ENCODE measurements around the gene MADCAM1. TPM values are rescaled to one million over a fixed set of nuclear protein-coding genes. Genes with fewer than 3 reads are reported as not detected.

Gene MADCAM1
- total and polyA plus RNA-seq, 10 of the 15 experiments (the other 5 are each of a cell fraction or from before 2014, with no cell fraction given), result 0.06 to 0.32 (median 0.31) TPM; not detected in 5

DNA sequence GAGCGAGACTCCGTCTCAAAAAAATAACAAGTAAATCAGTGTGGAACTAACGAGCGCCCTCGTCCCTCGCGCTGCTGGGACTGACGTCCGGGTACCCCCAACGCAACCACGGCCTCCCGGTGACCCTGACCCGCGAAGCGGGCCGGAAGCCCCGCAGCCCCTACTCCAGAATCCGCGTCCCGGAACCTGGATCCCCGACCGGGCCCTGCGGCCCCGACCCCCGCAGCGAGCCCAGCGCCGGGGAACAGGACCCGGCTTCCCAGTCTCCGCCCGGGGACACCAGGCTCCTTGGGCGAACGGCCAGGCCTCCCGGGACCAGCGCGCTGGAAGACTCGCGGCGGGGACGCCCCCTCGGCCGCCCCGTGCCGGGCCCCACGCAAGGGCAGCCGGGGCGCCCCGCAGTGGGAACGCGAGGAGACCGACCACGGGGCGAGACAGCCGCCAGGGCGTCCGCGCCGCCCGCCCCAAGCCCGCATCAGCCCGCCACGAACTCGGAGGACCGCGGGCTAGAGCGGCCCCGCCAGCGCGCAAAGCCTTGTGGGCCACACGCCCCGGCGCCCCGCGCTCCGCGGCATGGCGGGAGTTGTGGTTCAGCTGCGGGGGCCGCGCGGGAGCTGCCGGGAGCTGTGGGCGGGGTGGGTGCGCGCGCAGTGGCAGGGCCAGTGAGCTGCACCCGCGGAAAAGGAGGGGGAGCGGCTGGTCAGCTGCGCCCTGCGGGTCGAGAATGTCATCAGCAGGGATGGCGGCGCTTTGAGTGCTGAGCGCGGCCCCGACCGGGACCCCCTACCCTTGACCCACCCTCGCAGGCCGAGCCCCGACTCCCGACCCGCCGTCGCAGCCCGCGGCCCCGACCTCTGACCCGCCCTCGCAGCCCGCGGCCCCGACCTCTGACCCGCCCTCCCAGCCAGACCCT is 7.5 kb upstream of the MADCAM1 start (continued):
- peak; percentile 88 for TF ChIP-seq NR2C1 (IDR thresholded peaks at IDR 0.05)
- no peak for TF ChIP-seq FOS (IDR thresholded peaks at IDR 0.05; ENCODE audit: borderline replicate concordance, extremely low read depth, insufficient read length)
- TF ChIP-seq IKZF2 (IDR thresholded peaks at IDR 0.05), result no peak; a peak in 1 of 4 replicates
- no peak for TF ChIP-seq ZNF622 (IDR thresholded peaks at IDR 0.05)
- TF ChIP-seq STAT1 (conservative IDR thresholded peaks at IDR 0.05), result peak; percentile 96; the same call in 1 of the 2 replicates
- no peak for TF ChIP-seq FOXM1 (IDR thresholded peaks at IDR 0.05; ENCODE audit: low read depth, low read length)
- TF ChIP-seq ESRRA (IDR thresholded peaks at IDR 0.05; ENCODE audit: low read length), result peak; percentile 47; the same call in 1 of the 2 replicates
- peak; percentile 72; the same call in 2 of the 3 replicates for TF ChIP-seq POU2F2 (IDR thresholded peaks at IDR 0.05; ENCODE audit: borderline replicate concordance, low read depth, low read length)
- no peak for TF ChIP-seq MYC (IDR thresholded peaks at IDR 0.05; ENCODE audit: insufficient read depth, insufficient read length, insufficient replicate concordance, low read length, severe bottlenecking)
- TF ChIP-seq SMC3 (IDR thresholded peaks at IDR 0.05; ENCODE audit: borderline replicate concordance, low read length), result no peak
- TF ChIP-seq, protein P1, sequence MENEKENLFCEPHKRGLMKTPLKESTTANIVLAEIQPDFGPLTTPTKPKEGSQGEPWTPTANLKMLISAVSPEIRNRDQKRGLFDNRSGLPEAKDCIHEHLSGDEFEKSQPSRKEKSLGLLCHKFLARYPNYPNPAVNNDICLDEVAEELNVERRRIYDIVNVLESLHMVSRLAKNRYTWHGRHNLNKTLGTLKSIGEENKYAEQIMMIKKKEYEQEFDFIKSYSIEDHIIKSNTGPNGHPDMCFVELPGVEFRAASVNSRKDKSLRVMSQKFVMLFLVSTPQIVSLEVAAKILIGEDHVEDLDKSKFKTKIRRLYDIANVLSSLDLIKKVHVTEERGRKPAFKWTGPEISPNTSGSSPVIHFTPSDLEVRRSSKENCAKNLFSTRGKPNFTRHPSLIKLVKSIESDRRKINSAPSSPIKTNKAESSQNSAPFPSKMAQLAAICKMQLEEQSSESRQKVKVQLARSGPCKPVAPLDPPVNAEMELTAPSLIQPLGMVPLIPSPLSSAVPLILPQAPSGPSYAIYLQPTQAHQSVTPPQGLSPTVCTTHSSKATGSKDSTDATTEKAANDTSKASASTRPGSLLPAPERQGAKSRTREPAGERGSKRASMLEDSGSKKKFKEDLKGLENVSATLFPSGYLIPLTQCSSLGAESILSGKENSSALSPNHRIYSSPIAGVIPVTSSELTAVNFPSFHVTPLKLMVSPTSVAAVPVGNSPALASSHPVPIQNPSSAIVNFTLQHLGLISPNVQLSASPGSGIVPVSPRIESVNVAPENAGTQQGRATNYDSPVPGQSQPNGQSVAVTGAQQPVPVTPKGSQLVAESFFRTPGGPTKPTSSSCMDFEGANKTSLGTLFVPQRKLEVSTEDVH (IDR thresholded peaks at IDR 0.05; ENCODE audit: low read depth, partially characterized antibody), result no peak
- no peak for TF ChIP-seq ZNF274 (IDR thresholded peaks at IDR 0.05; ENCODE audit: insufficient read depth, insufficient read length)
- 0 out of 2 replicates have a peak, but pooled peaks have one; percentile 64 for TF ChIP-seq CHD1 (IDR thresholded peaks at IDR 0.05; ENCODE audit: low read depth, low read length)
- TF ChIP-seq FOXK2 (IDR thresholded peaks at IDR 0.05), result no peak
- peak; percentile 55 for TF ChIP-seq SP1 (IDR thresholded peaks at IDR 0.05; ENCODE audit: low read depth, low read length)
- TF ChIP-seq WRNIP1 (IDR thresholded peaks at IDR 0.05; ENCODE audit: borderline replicate concordance, low read depth, low read length), result no peak
- peak; percentile 46 to 80; a peak in 3 of 4 replicates for TF ChIP-seq BHLHE40 (IDR thresholded peaks at IDR 0.05; ENCODE audit: borderline replicate concordance in 1 of 2, low read depth in 2 of 2, low read length in 1 of 2)
- TF ChIP-seq SUPT20H (IDR thresholded peaks at IDR 0.05; ENCODE audit: borderline replicate concordance, control insufficient read depth, low read depth, low read length), result no peak
- TF ChIP-seq TARDBP (IDR thresholded peaks at IDR 0.05; ENCODE audit: borderline replicate concordance), result peak; percentile 94
- TF ChIP-seq RUNX3 (IDR thresholded peaks at IDR 0.05; ENCODE audit: low read length), result peak; percentile 85
- peak in 1 of 2 experiments; percentile 89; a peak in 2 of 3 replicates for TF ChIP-seq EGR1 (IDR thresholded peaks at IDR 0.05; ENCODE audit: borderline replicate concordance in 1 of 2, low read depth in 2 of 2, low read length in 2 of 2)
- peak; percentile 78 for TF ChIP-seq RELA (IDR thresholded peaks at IDR 0.05; ENCODE audit: borderline replicate concordance, partially characterized antibody)
- TF ChIP-seq, protein P2, sequence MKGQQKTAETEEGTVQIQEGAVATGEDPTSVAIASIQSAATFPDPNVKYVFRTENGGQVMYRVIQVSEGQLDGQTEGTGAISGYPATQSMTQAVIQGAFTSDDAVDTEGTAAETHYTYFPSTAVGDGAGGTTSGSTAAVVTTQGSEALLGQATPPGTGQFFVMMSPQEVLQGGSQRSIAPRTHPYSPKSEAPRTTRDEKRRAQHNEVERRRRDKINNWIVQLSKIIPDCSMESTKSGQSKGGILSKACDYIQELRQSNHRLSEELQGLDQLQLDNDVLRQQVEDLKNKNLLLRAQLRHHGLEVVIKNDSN (IDR thresholded peaks at IDR 0.05; ENCODE audit: borderline replicate concordance, extremely low read length, insufficient read depth, low read depth, low read length), result peak; percentile 16
